NCI-H1105 treated with DMSO at 0.1 percent for 48 hours (cell line): ENCODE measurements around the gene CCNA2.
A peak's percentile ranks its signal among the peaks of the same experiment; 100 is the strongest.

ENCODE experiments used
- DNase-seq: peaks from one replicate; lab custom pipeline; 2025; lab: John Stamatoyannopoulos, UW

CCNA2 gene

GRCh38 chr4:121801715-121802075 is 22.0 kb downstream of the CCNA2 start:
- no peak for DNase-seq

GRCh38 chr4:121800961-121801714 is 22.5 kb downstream of the CCNA2 start, which contains the start of gene EXOSC9:
Gene EXOSC9 (plus strand): TSS chr4:121801323. CDS start chr4:121801425, 102 bp downstream.
- DNase-seq = peak; percentile 74

GRCh38 chr4:121800638-121800960 is 23.1 kb downstream of the CCNA2 start:
- DNase-seq = no peak

GRCh38 chr4:121799867-121800501 is 23.7 kb downstream of the CCNA2 start:
- DNase-seq = no peak

GRCh38 chr4:121799208-121799823 is 24.4 kb downstream of the CCNA2 start:
- no peak for DNase-seq

- no peak for DNase-seq
Measured at GRCh38 chr4:121796283-121796682, 27.4 kb downstream of the CCNA2 start.

- DNase-seq = no peak
Measured at GRCh38 chr4:121794505-121795188, 29.0 kb downstream of the CCNA2 start.

- no peak for DNase-seq
Measured at GRCh38 chr4:121792966-121793365, 30.7 kb downstream of the CCNA2 start.

- DNase-seq = no peak
Measured at GRCh38 chr4:121791481-121791880, 32.2 kb downstream of the CCNA2 start.

GRCh38 chr4:121790976-121791375 is 32.7 kb downstream of the CCNA2 start:
- DNase-seq = no peak

- no peak for DNase-seq
Measured at GRCh38 chr4:121789960-121790829, 33.5 kb downstream of the CCNA2 start.

- DNase-seq = no peak
Measured at GRCh38 chr4:121789455-121789854, 34.2 kb downstream of the CCNA2 start.

- DNase-seq = no peak
Measured at GRCh38 chr4:121788896-121789295, 34.8 kb downstream of the CCNA2 start.

GRCh38 chr4:121786221-121786620 is 37.5 kb downstream of the CCNA2 start:
- DNase-seq = no peak

- no peak for DNase-seq
Measured at GRCh38 chr4:121785479-121785878, 38.2 kb downstream of the CCNA2 start.

GRCh38 chr4:121784975-121785374 is 38.7 kb downstream of the CCNA2 start:
- no peak for DNase-seq

GRCh38 chr4:121784401-121784800 is 39.3 kb downstream of the CCNA2 start:
- no peak for DNase-seq

GRCh38 chr4:121783210-121783609 is 40.5 kb downstream of the CCNA2 start:
- no peak for DNase-seq

- DNase-seq = no peak
Measured at GRCh38 chr4:121778991-121779628, 44.6 kb downstream of the CCNA2 start.

GRCh38 chr4:121777625-121778024 is 46.1 kb downstream of the CCNA2 start:
- peak; percentile 4 for DNase-seq
